HepG2 (cell line): Measurements from ENCODE around the gene TMIGD2. TPM values are rescaled to one million over a fixed set of nuclear protein-coding genes. Genes with fewer than 3 reads are reported as not detected.

ENCODE experiments used
- ARID2 ChIP-seq: sonication (generic); formaldehyde crosslinking; IDR thresholded peaks from 2 replicates; pipeline ENCODE4 v1.8.1; 2022; ENCODE audit warnings: mild to moderate bottlenecking, missing genetic modification reagents, borderline replicate concordance
- ELF3 ChIP-seq: IDR thresholded peaks from 2 replicates; pipeline ENCODE4 v1.6.1; 2016; ENCODE audit warnings: missing genetic modification reagents, missing compliant biosample characterization
- IKZF4 ChIP-seq: sonication (generic); formaldehyde crosslinking; IDR thresholded peaks from 2 replicates; pipeline ENCODE4 v1.5.1; 2020; ENCODE audit warnings: borderline replicate concordance, mild to moderate bottlenecking, low read depth, missing genetic modification reagents; ENCODE audit errors: not compliant biosample characterization
- KLF11 ChIP-seq: IDR thresholded peaks from 2 replicates; pipeline ENCODE4 v1.6.1; 2016; ENCODE audit warnings: missing compliant biosample characterization
- KLF12 ChIP-seq: sonication (generic); formaldehyde crosslinking; IDR thresholded peaks from 2 replicates; pipeline ENCODE4 v1.4.0; 2020; ENCODE audit warnings: missing genetic modification reagents, borderline replicate concordance
- RBM39 ChIP-seq: fragments of 200-400 bp; formaldehyde crosslinking; IDR thresholded peaks from one replicate; pipeline ENCODE4 v1.6.1; 2018; ENCODE audit warnings: antibody characterized with exemption, mild to moderate bottlenecking, low read depth, low read length; ENCODE audit not compliant: poor library complexity, severe bottlenecking
- RFX1 ChIP-seq: fragments of 450-650 bp; IDR thresholded peaks from 2 replicates; pipeline ENCODE4 v1.6.1; 2017
- RFX3 ChIP-seq: IDR thresholded peaks from 2 replicates; pipeline ENCODE4 v1.6.1; 2016; ENCODE audit warnings: missing biosample characterization, missing genetic modification reagents
- SOX13 ChIP-seq, 3 experiments: fragments of 450-650 bp in 1 of 3; sonication (generic) in 1 of 3; formaldehyde crosslinking in 1 of 3; IDR thresholded peaks in 2 of 3; conservative IDR thresholded peaks in 1 of 3; 2 replicates each; pipeline versions ENCODE4 v1.5.0 to v1.6.1; 2016 to 2020; ENCODE audit warnings: antibody characterized with exemption in 1 of 3, mild to moderate bottlenecking in 1 of 3, missing compliant biosample characterization in 1 of 3, missing genetic modification reagents in 1 of 3, moderate library complexity in 1 of 3
- TCF12 ChIP-seq, 2 experiments: fragments of 450-650 bp in 1 of 2; sonication (generic) in 1 of 2; formaldehyde crosslinking in 1 of 2; IDR thresholded peaks; 2 replicates each; pipeline versions ENCODE4 v1.6.1 to v1.8.0; 2017 to 2022; ENCODE audit warnings: antibody characterized with exemption in 1 of 2, mild to moderate bottlenecking in 1 of 2, missing genetic modification reagents in 1 of 2, moderate library complexity in 1 of 2
- ZNF251 ChIP-seq: sonication (generic); formaldehyde crosslinking; IDR thresholded peaks from 2 replicates; pipeline ENCODE4 v1.9.0; 2021; ENCODE audit warnings: mild to moderate bottlenecking, missing genetic modification reagents
- ZNF33B ChIP-seq: sonication (generic); formaldehyde crosslinking; IDR thresholded peaks from 2 replicates; pipeline ENCODE4 v1.5.1; 2020; ENCODE audit warnings: mild to moderate bottlenecking, missing genetic modification reagents
- polyA plus RNA-seq, 8 experiments: library from polyadenylated mRNA; depleted of rRNA in 3 of 8; stranded (reverse) in 7 of 8; unstranded in 1 of 8; fragments of >200 nt; fragmentation: Illumina TruSeq in 4 of 8; extraction: Trizol in 4 of 8; gene quantifications; 2 replicates each; pipeline versions ENCODE4 v1.2.1 to v1.2.3, GENCODE V29; 2011 to 2016; ENCODE audit warnings: low read depth in 4 of 8, missing spikeins in 1 of 8, mixed read lengths in 1 of 8; ENCODE audit not compliant: insufficient read depth in 1 of 8
- total RNA-seq, 5 experiments: library from RNA; depleted of rRNA; stranded (reverse); fragments of >200 nt; fragmentation: Illumina TruSeq; extraction: Trizol; gene quantifications; 2 replicates each; pipeline ENCODE4 v1.2.3, GENCODE V29; 2016; ENCODE audit warnings: low read depth in 1 of 5
- TF ChIP-seq, protein P1 (sequence below): sonication (generic); formaldehyde crosslinking; IDR thresholded peaks from 2 replicates; pipeline ENCODE4 v1.4.0; 2020; ENCODE audit warnings: mild to moderate bottlenecking, missing genetic modification reagents, borderline replicate concordance
- TF ChIP-seq, protein P2 (sequence below): IDR thresholded peaks from 2 replicates; pipeline ENCODE4 v1.6.1; 2016; ENCODE audit warnings: missing compliant biosample characterization, missing genetic modification reagents, borderline replicate concordance
- TF ChIP-seq, protein P3 (sequence below): sonication (generic); formaldehyde crosslinking; conservative IDR thresholded peaks from 2 replicates; pipeline ENCODE4 v1.8.0; 2022; ENCODE audit warnings: missing genetic modification reagents
- TF ChIP-seq, protein P4 (sequence below): sonication (generic); formaldehyde crosslinking; conservative IDR thresholded peaks from 2 replicates; pipeline ENCODE4 v1.5.0; 2020; ENCODE audit warnings: missing genetic modification reagents

Gene TMIGD2
- total and polyA plus RNA-seq, 2 of the 13 experiments (the other 11 are each of a cell fraction or from before 2014, with no cell fraction given), result 0.11 to 1.0 TPM

DNA sequence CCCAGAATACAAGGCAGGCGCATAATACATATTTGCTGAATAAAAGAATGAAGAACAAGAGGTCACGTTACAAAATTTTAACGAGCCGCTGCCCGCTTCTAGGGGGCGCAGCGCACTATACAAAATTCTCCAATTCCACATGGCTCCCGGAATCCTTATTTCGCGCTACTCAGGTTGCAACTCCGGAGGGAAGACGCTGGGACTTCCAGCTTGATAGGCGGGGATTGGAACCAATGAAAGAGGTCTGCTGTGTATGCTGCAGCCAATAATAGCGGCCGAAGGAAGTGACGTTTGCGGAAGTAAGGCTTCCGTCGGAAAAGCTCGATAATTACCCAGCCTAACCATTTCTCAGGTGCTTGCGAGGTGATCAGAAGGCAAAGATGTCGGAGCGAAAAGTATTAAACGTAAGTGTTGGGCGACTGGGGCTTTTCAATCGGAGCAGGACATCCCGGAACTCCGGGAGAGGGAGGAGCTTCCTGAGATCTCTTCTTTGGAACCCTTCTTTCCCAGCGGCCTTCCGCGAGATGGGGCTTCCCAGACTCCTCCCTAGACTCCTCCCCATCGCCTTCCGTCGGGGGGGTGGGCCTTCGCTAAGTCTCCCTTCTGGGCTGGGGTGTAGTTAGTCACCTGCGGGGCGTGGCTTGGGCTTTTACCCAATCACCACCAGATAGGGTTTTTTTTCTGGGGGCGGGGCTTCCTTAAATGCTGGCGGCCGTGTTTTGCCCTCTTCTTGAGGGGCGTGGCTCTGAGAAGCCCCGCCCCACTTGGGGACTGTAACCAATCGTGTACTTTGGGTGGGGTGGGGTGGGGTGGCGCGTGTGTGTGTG lies 55.2 kb downstream of the TMIGD2 start, which contains the start of gene YJU2 (continued):
- TF ChIP-seq, protein P1, sequence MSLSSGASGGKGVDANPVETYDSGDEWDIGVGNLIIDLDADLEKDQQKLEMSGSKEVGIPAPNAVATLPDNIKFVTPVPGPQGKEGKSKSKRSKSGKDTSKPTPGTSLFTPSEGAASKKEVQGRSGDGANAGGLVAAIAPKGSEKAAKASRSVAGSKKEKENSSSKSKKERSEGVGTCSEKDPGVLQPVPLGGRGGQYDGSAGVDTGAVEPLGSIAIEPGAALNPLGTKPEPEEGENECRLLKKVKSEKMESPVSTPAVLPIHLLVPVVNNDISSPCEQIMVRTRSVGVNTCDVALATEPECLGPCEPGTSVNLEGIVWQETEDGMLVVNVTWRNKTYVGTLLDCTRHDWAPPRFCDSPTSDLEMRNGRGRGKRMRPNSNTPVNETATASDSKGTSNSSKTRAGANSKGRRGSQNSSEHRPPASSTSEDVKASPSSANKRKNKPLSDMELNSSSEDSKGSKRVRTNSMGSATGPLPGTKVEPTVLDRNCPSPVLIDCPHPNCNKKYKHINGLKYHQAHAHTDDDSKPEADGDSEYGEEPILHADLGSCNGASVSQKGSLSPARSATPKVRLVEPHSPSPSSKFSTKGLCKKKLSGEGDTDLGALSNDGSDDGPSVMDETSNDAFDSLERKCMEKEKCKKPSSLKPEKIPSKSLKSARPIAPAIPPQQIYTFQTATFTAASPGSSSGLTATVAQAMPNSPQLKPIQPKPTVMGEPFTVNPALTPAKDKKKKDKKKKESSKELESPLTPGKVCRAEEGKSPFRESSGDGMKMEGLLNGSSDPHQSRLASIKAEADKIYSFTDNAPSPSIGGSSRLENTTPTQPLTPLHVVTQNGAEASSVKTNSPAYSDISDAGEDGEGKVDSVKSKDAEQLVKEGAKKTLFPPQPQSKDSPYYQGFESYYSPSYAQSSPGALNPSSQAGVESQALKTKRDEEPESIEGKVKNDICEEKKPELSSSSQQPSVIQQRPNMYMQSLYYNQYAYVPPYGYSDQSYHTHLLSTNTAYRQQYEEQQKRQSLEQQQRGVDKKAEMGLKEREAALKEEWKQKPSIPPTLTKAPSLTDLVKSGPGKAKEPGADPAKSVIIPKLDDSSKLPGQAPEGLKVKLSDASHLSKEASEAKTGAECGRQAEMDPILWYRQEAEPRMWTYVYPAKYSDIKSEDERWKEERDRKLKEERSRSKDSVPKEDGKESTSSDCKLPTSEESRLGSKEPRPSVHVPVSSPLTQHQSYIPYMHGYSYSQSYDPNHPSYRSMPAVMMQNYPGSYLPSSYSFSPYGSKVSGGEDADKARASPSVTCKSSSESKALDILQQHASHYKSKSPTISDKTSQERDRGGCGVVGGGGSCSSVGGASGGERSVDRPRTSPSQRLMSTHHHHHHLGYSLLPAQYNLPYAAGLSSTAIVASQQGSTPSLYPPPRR, result no peak
- TF ChIP-seq KLF12 (no peak; the same call in 1 of the 2 replicates), ARID2 (CRISPR knock-in tag) (no peak), ELF3 (CRISPR knock-in tag) (peak; percentile 71; the same call in 1 of the 2 replicates), TCF12 (IDR thresholded peaks at IDR 0.05) (no peak), TCF12 (CRISPR knock-in tag; IDR thresholded peaks at IDR 0.05) (peak; percentile 58; the same call in 1 of the 2 replicates), RFX3 (0 out of 2 replicates have a peak, but pooled peaks have one; percentile 16), RBM39 (no peak), IKZF4 (CRISPR knock-in tag) (no peak), SOX13 (IDR thresholded peaks at IDR 0.05) (no peak), SOX13 (CRISPR knock-in tag; conservative IDR thresholded peaks at IDR 0.05 in 1 of 2, IDR thresholded peaks at IDR 0.05 in 1 of 2) (peak; percentile 21 to 80; a peak in 1 of 4 replicates), ZNF33B (CRISPR knock-in tag) (no peak), ZNF251 (CRISPR knock-in tag) (no peak), RFX1 (no peak), KLF11 (CRISPR knock-in tag) (peak; percentile 76; the same call in 1 of the 2 replicates)
- TF ChIP-seq, protein P2, sequence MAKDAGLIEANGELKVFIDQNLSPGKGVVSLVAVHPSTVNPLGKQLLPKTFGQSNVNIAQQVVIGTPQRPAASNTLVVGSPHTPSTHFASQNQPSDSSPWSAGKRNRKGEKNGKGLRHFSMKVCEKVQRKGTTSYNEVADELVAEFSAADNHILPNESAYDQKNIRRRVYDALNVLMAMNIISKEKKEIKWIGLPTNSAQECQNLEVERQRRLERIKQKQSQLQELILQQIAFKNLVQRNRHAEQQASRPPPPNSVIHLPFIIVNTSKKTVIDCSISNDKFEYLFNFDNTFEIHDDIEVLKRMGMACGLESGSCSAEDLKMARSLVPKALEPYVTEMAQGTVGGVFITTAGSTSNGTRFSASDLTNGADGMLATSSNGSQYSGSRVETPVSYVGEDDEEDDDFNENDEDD (CRISPR knock-in tag), result peak; percentile 57; the same call in 1 of the 2 replicates
- TF ChIP-seq, protein P3, sequence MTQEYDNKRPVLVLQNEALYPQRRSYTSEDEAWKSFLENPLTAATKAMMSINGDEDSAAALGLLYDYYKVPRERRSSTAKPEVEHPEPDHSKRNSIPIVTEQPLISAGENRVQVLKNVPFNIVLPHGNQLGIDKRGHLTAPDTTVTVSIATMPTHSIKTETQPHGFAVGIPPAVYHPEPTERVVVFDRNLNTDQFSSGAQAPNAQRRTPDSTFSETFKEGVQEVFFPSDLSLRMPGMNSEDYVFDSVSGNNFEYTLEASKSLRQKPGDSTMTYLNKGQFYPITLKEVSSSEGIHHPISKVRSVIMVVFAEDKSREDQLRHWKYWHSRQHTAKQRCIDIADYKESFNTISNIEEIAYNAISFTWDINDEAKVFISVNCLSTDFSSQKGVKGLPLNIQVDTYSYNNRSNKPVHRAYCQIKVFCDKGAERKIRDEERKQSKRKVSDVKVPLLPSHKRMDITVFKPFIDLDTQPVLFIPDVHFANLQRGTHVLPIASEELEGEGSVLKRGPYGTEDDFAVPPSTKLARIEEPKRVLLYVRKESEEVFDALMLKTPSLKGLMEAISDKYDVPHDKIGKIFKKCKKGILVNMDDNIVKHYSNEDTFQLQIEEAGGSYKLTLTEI, result no peak
- TF ChIP-seq, protein P4, sequence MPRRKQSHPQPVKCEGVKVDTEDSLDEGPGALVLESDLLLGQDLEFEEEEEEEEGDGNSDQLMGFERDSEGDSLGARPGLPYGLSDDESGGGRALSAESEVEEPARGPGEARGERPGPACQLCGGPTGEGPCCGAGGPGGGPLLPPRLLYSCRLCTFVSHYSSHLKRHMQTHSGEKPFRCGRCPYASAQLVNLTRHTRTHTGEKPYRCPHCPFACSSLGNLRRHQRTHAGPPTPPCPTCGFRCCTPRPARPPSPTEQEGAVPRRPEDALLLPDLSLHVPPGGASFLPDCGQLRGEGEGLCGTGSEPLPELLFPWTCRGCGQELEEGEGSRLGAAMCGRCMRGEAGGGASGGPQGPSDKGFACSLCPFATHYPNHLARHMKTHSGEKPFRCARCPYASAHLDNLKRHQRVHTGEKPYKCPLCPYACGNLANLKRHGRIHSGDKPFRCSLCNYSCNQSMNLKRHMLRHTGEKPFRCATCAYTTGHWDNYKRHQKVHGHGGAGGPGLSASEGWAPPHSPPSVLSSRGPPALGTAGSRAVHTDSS, result no peak
